Choroid plexus epithelial cell (primary cell): ENCODE results near the gene VRK2.

Experiments
- DNase-seq: peaks from one replicate; pipeline ENCODE4 v3.0.0-alpha.2; 2010; ENCODE audit warnings: low read depth
- H3K4me3 ChIP-seq: 2 replicates; pipeline ENCODE4 v1.5.1; 2011; ENCODE audit warnings: low read depth, mild to moderate bottlenecking, control low read depth, low read length, moderate library complexity
- TF ChIP-seq, protein P1 (sequence below): conservative IDR thresholded peaks from 2 replicates; pipeline ENCODE4 v1.5.1; 2011; ENCODE audit warnings: low read depth, mild to moderate bottlenecking, control low read depth, inconsistent platforms, low read length, moderate library complexity

The VRK2 gene

DNA sequence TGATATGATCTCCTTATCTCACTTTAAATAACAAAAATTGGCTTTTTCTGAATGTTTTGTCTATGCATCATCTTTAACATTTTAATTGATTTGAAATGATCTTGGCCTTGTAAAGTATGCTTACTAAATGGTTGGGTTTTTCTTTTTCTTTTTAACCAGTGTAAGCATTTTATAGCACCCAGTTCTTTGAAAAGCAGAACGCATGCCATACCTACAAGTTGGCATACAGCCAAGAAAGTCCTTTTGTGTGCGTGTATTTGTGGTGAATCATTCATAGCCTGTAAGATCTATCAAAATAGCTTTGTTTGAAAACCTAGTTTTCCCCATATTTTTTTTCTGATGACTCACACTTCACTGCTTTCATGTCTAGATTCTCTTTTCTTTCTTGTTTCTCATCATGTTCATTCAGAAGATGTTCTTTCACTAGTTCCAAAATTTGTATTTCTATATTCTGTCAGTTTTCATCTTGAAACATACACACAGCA lies 4.1 kb upstream of the VRK2 start:
- DNase-seq, result peak; percentile 96
- H3K4me3 ChIP-seq, result no peak overlapping the region
- TF ChIP-seq, protein P1, sequence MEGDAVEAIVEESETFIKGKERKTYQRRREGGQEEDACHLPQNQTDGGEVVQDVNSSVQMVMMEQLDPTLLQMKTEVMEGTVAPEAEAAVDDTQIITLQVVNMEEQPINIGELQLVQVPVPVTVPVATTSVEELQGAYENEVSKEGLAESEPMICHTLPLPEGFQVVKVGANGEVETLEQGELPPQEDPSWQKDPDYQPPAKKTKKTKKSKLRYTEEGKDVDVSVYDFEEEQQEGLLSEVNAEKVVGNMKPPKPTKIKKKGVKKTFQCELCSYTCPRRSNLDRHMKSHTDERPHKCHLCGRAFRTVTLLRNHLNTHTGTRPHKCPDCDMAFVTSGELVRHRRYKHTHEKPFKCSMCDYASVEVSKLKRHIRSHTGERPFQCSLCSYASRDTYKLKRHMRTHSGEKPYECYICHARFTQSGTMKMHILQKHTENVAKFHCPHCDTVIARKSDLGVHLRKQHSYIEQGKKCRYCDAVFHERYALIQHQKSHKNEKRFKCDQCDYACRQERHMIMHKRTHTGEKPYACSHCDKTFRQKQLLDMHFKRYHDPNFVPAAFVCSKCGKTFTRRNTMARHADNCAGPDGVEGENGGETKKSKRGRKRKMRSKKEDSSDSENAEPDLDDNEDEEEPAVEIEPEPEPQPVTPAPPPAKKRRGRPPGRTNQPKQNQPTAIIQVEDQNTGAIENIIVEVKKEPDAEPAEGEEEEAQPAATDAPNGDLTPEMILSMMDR, result no peak

- H3K4me3 ChIP-seq, result no peak overlapping the region
- no peak for DNase-seq
- TF ChIP-seq, protein P1, result no peak
Observed at GRCh38 chr2:58044145-58044544, 2.5 kb upstream of the VRK2 start.

DNA sequence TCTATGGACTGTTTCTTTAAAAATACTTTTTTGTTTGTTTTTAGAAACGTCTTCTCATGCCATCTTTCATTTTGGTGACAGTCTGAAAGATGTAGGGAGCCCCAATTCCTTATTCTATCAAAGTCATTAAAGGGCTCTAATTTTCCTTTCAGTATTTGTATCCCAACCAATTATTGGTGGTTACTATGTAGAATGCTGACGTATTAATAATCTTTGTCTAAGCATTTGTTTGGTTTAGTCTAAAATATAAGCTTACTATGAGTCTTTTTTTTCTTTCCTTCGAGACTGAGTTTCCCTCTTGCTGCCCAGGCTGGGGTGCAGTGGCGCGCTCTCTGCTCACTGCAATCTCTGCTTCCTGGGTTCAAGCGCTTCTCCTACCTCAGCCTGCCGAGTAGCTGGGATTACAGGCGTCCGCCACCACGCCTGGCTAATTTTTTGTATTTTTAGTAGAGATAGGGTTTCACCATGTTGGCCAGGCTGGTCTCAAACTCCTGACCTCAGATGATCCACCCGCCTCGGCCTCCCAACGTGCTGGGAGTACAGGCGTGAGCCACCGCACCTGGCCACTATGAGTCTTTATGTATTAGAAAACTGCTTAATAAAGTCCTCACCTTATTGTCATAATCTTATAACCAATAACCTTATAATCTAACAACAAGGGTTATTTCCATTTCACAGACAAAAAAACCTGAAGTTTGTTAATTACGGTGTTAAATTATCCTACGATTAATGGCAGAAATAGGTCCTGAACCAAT lies 849 bp upstream of the VRK2 start:
- DNase-seq, result no peak
- H3K4me3 ChIP-seq, result peak overlapping the region; percentile 74
- TF ChIP-seq, protein P1, result no peak

DNA sequence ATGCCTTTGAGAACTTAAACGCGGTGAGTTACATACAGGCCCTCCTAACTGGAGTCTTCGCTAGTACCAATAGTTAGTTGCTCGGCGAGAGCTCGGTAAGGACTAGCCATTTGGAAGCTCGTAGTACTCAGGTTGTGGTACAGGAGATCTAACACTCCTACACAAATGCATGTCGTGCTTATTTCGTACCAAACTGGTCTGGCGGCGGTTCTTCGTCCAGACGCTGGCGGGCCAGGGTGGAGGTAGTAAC lies 346 bp upstream of the VRK2 start:
- DNase-seq, result no peak
- H3K4me3 ChIP-seq, result peak overlapping the region; percentile 74
- TF ChIP-seq, protein P1, result no peak

GRCh38 chr2:58047373-58047935 lies 848 bp downstream of the VRK2 start:
- TF ChIP-seq, protein P1, result no peak
- no peak for DNase-seq
- peak overlapping the region; percentile 74 for H3K4me3 ChIP-seq

DNA sequence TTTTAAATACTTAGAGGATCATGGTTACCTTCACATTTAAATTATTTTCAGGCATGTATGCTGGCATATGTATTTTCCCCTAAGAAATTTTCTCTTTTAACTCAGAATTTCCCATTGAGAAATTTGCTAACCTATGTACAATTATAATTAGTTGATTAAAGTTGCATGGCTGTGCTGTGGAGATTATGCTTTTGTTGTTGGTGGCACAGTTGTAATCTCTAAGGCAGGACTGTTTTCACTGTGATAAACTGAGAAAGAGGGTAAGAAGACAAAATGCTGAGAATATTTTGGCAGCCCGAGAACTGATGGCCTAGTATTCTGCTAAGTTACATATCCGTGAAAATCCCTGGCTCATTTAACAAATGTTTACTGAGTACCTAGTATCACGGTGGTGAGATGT lies 1.4 kb downstream of the VRK2 start:
- DNase-seq, result no peak
- TF ChIP-seq, protein P1, result no peak
- no peak overlapping the region for H3K4me3 ChIP-seq

- H3K4me3 ChIP-seq, result no peak overlapping the region
- TF ChIP-seq, protein P1, result no peak
- no peak for DNase-seq
Observed at GRCh38 chr2:58051445-58051844, 4.8 kb downstream of the VRK2 start.
